ENCODE data around the gene NOL11. TPM values are rescaled to one million over a fixed set of nuclear protein-coding genes. Genes with fewer than 3 reads are reported as not detected.

Gene NOL11
- total RNA-seq, 8 experiments from 2014 or later, result 29.4 to 59.8 (median 37.7) TPM

DNA sequence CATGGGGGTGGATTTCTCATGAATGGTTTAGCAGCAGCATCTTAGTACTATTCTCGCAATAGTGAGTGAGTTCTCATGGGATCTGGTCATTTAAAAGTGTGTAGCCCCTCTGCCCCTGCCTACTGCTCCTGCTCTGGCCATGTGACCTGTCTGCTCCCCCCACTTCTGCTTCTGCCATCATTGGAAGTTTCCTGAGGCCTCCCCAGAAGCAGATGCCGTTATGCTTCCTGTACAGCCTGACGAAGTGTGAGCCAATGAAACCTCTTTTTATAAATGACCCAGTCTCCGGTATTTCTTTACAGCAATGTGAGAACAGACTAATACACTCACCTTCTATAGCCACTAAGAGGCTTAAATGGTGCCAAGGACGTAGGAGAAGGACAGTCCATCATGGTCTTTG is 51.5 kb downstream of the NOL11 start:
- in situ Hi-C loops (cut with MboI; ENCODE audit: low pct_unique_long_range_greater_than_20kb in 2 of 9, low sequenced_read_pairs in 9 of 9, unreplicated experiment in 9 of 9), result no loop called here
- no peaks in the 10 kb centered on the region for H3K4me1 ChIP-seq (replicated peaks in 1 of 2)
- 20 to 100% (median 84%) methylated on average over 1 to 4 of the region's 5 CpGs; no CpG with 5 or more reads in 3 of the 10 experiments for WGBS, 10 experiments
- no peak overlapping the region for H3K4me3 ChIP-seq
- ATAC-seq (replicated peaks in 6 of 8), result no peak
- H3K27ac ChIP-seq, result no peak overlapping the region

- no peak overlapping the region for H3K27ac ChIP-seq
- WGBS, 10 experiments, result 0 to 92% (median 50%) methylated on average over 1 to 3 of the region's 3 CpGs; no CpG with 5 or more reads in 1 of the 10 experiments
- in situ Hi-C loops (cut with MboI; ENCODE audit: low pct_unique_long_range_greater_than_20kb in 2 of 9, low sequenced_read_pairs in 9 of 9, unreplicated experiment in 9 of 9), result no loop called here
- no peaks in the 10 kb centered on the region for H3K4me1 ChIP-seq (replicated peaks in 1 of 2)
- H3K4me3 ChIP-seq, result no peak overlapping the region
- no peak for ATAC-seq (replicated peaks in 6 of 8)
Observed at GRCh38 chr17:67770539-67770938, 52.8 kb downstream of the NOL11 start.

DNA sequence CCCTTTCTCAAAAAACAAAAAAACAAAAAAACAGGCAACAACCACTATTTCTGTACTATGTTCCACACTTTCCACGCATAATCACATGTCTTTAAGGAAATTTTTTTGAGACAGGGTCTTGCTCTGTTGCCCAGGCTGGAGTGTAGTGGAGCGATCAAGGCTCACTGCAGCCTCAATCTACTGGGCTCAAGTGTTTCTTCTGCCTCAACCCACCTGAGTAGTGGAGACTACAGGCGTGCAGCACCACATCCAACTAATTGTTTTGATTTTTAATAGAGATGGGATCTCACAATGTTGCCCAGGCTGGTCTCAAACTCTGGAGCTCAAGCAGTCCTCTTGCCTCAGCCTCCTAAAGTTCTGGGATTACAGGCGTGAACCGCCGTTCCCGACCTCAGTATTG is 54.9 kb downstream of the NOL11 start:
- WGBS, 10 experiments, result 70 to 96% (median 83%) methylated on average over 1 to 5 of the region's 7 CpGs; no CpG with 5 or more reads in 3 of the 10 experiments
- in situ Hi-C loops (cut with MboI; ENCODE audit: low pct_unique_long_range_greater_than_20kb in 2 of 9, low sequenced_read_pairs in 9 of 9, unreplicated experiment in 9 of 9), result no loop called here
- no peak for ATAC-seq (replicated peaks in 6 of 8)
- H3K27ac ChIP-seq, result no peak overlapping the region
- no peaks in the 10 kb centered on the region for H3K4me1 ChIP-seq (replicated peaks in 1 of 2)
- no peak overlapping the region for H3K4me3 ChIP-seq

DNA sequence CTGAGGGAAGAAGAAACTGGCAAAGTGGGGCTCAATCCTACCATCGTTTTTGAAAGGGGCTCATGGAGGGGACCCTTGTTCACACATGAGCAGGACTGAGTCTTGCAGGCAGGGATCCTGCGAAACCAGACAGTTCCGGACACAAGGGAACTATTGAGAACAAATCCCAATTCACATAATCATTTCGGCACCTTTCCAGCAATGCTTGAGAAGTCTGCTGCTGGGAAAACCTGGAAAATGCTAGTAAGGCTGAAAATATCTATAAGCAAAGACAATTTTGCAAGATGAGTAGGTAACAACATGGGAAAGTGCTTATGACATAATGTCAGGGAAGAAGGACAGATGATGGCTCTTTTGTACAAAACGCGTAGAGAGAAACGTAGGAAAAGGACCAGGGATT is 55.5 kb downstream of the NOL11 start:
- in situ Hi-C loops (cut with MboI; ENCODE audit: low pct_unique_long_range_greater_than_20kb in 2 of 9, low sequenced_read_pairs in 9 of 9, unreplicated experiment in 9 of 9), result no loop called here
- Histone ChIP-seq H3K27ac (no peak overlapping the region), H3K4me3 (no peak overlapping the region), H3K4me1 (replicated peaks in 1 of 2) (no peaks in the 10 kb centered on the region)
- WGBS, 10 experiments, result 30 to 92% (median 73%) methylated on average over 2 to 6 of the region's 7 CpGs
- ATAC-seq (replicated peaks in 6 of 8), result no peak

GRCh38 chr17:67779098-67779672 is 61.4 kb downstream of the NOL11 start:
- WGBS, 10 experiments, result 17 to 100% (median 70%) methylated on average over 1 to 5 of the region's 13 CpGs; no CpG with 5 or more reads in 2 of the 10 experiments
- Histone ChIP-seq H3K27ac (no peak overlapping the region), H3K4me3 (no peak overlapping the region), H3K4me1 (replicated peaks in 1 of 2) (no peaks in the 10 kb centered on the region)
- in situ Hi-C loops (cut with MboI; ENCODE audit: low pct_unique_long_range_greater_than_20kb in 2 of 9, low sequenced_read_pairs in 9 of 9, unreplicated experiment in 9 of 9), result no loop called here
- ATAC-seq (replicated peaks in 6 of 8), result peak in 3 of 8 experiments; percentile 95 to 99 (median 97)

GRCh38 chr17:67784364-67785121 is 66.8 kb downstream of the NOL11 start:
- peak in 1 of 8 experiments; percentile 40 for ATAC-seq (replicated peaks in 6 of 8)
- no peaks in the 10 kb centered on the region for H3K4me1 ChIP-seq (replicated peaks in 1 of 2)
- 42 to 100% (median 85%) methylated on average over 1 to 8 of the region's 10 CpGs for WGBS, 10 experiments
- no peak overlapping the region for H3K4me3 ChIP-seq
- no peak overlapping the region for H3K27ac ChIP-seq
- in situ Hi-C loops (cut with MboI; ENCODE audit: low pct_unique_long_range_greater_than_20kb in 2 of 9, low sequenced_read_pairs in 9 of 9, unreplicated experiment in 9 of 9), result loop anchor here in 1 of 9 experiments (10.0 kb wide), 1 partner anchor 60 kb away; no protein-coding TSS in a partner anchor

- no peak for ATAC-seq (replicated peaks in 6 of 8)
- WGBS, 10 experiments, result 46 to 100% (median 72%) methylated on average over 1 to 3 of the region's 3 CpGs; no CpG with 5 or more reads in 2 of the 10 experiments
- H3K4me1 ChIP-seq (replicated peaks in 1 of 2), result no peaks in the 10 kb centered on the region
- in situ Hi-C loops (cut with MboI; ENCODE audit: low pct_unique_long_range_greater_than_20kb in 2 of 9, low sequenced_read_pairs in 9 of 9, unreplicated experiment in 9 of 9), result loop anchor here in 1 of 9 experiments (10.0 kb wide), 1 partner anchor 60 kb away; no protein-coding TSS in a partner anchor
- H3K4me3 ChIP-seq, result no peak overlapping the region
- no peak overlapping the region for H3K27ac ChIP-seq
Observed at GRCh38 chr17:67785122-67785477, 67.4 kb downstream of the NOL11 start.

GRCh38 chr17:67785504-67785903 is 67.8 kb downstream of the NOL11 start:
- no peak for ATAC-seq (replicated peaks in 6 of 8)
- in situ Hi-C loops (cut with MboI; ENCODE audit: low pct_unique_long_range_greater_than_20kb in 2 of 9, low sequenced_read_pairs in 9 of 9, unreplicated experiment in 9 of 9), result loop anchor here in 1 of 9 experiments (10.0 kb wide), 1 partner anchor 61 kb away; no protein-coding TSS in a partner anchor
- WGBS, 10 experiments, result 39 to 100% (median 85%) methylated on average over 1 to 5 of the region's 5 CpGs; no CpG with 5 or more reads in 2 of the 10 experiments
- no peak overlapping the region for H3K4me3 ChIP-seq
- no peak overlapping the region for H3K27ac ChIP-seq
- H3K4me1 ChIP-seq (replicated peaks in 1 of 2), result no peaks in the 10 kb centered on the region

Other genes starting within 250 kb of the NOL11 start
- 100 to 1,000 TPM in 1 of 8 experiments, 10 to 100 TPM in 7; 19.6 to 105 (median 76.4) TPM for gene BPTF, start 107.6 kb downstream of the NOL11 start, total RNA-seq